ENCODE data around the gene SMOC1. TPM values are rescaled to one million over a fixed set of nuclear protein-coding genes. Genes with fewer than 3 reads are reported as not detected.

Gene SMOC1
- total and polyA plus RNA-seq, 2 of the 8 experiments (the other 6 are each of a cell fraction or from before 2014, with no cell fraction given), result 1.6 to 2.4 TPM

- Histone ChIP-seq H3K79me1 (ENCODE audit: low read depth, low read length) (no peaks in the 10 kb centered on the region), H2BK20ac (ENCODE audit: low read length) (no peak overlapping the region), H2BK15ac (ENCODE audit: low read length) (no peak overlapping the region), H3K36me3 (ENCODE audit: control insufficient read depth in 2 of 4, insufficient read depth in 4 of 4, low read length in 3 of 4) (no peaks in the 10 kb centered on the region), H3K9ac (replicated peaks in 1 of 4; ENCODE audit: extremely low read depth in 1 of 4, low read depth in 3 of 4, low read length in 3 of 4) (no peak overlapping the region), H2AK5ac (ENCODE audit: low read depth, low read length) (no peak overlapping the region), H2BK12ac (ENCODE audit: low read depth, low read length) (no peak overlapping the region), H3K4ac (replicated peaks; ENCODE audit: insufficient read length, low read depth, low read length) (no peak overlapping the region), H4K91ac (replicated peaks; ENCODE audit: insufficient read length, low read length) (no peak overlapping the region), H3K23me2 (ENCODE audit: low read depth, low read length) (no peaks in the 10 kb centered on the region), H3K27me3 (replicated peaks in 1 of 4; ENCODE audit: control insufficient read depth in 3 of 4, extremely low read depth in 1 of 4, insufficient read depth in 3 of 4, low read length in 3 of 4) (peaks cover 0 to 2% (median under 1%) of the 10 kb centered on the region in 4 experiments; a peak in 1 of 7 replicates), H3K4me2 (ENCODE audit: insufficient read depth in 1 of 2, low read depth in 2 of 2, low read length in 2 of 2) (no peak overlapping the region), H3K4me3 (ENCODE audit: extremely low read depth in 1 of 4, insufficient read depth in 2 of 4, low read depth in 3 of 4, low read length in 4 of 4) (no peak overlapping the region), H2AFZ (ENCODE audit: low read length) (no peak overlapping the region), H3K14ac (ENCODE audit: insufficient read length) (no peak overlapping the region), H3K4me1 (replicated peaks in 1 of 4; ENCODE audit: control insufficient read depth in 3 of 4, insufficient read depth in 4 of 4, low read length in 3 of 4) (no peaks in the 10 kb centered on the region; a peak in 2 of 7 replicates), H4K5ac (ENCODE audit: insufficient read length, low read depth, low read length) (no peak overlapping the region), H3K23ac (ENCODE audit: insufficient read length) (no peak overlapping the region), H2BK5ac (ENCODE audit: low read depth, low read length) (no peak overlapping the region), H3K56ac (replicated peaks; ENCODE audit: insufficient read length, low read depth, low read length) (no peak overlapping the region), H3K79me2 (ENCODE audit: control insufficient read depth in 1 of 2, insufficient read depth in 2 of 2, low read length in 2 of 2) (no peaks in the 10 kb centered on the region), H3K18ac (ENCODE audit: extremely low read depth, low read length) (no peak overlapping the region), H4K20me1 (replicated peaks in 1 of 2; ENCODE audit: control insufficient read depth in 1 of 2, insufficient read depth in 2 of 2, low read length in 2 of 2) (no peaks in the 10 kb centered on the region), H2BK120ac (replicated peaks; ENCODE audit: low read depth, low read length) (no peak overlapping the region), H3K9me3 (ENCODE audit: insufficient read depth in 2 of 2, low read depth in 1 of 2, low read length in 1 of 2) (no peaks in the 10 kb centered on the region), H3K27ac (ENCODE audit: low read depth, low read length) (no peak overlapping the region), H4K8ac (ENCODE audit: extremely low read depth, insufficient read depth, low read length) (no peak overlapping the region)
- POLR2A ChIA-PET (ENCODE audit: partially characterized antibody), result no interaction called here
- FAIRE-seq, result no peak
- no peak for DNase-seq (ENCODE audit: low read depth in 1 of 2, low spot score in 2 of 2)
- WGBS, 2 experiments (ENCODE audit: extremely low coverage in 1 of 2, insufficient coverage in 1 of 2, insufficient read length in 1 of 2, insufficient replicate concordance in 2 of 2, low coverage in 1 of 2, low lambda C conversion rate in 2 of 2, missing lambda C conversion rate in 1 of 2), result 82% methylated on average over 4 of the region's 4 CpGs; no CpG with 5 or more reads in 1 of the 2 experiments
- CTCF ChIA-PET (ENCODE audit: partially characterized antibody), result interaction anchor here (1.0 to 8.1 kb wide), 2 partner anchors 22 to 24 kb away, joined by 3 to 80 read pairs; no protein-coding TSS in a partner anchor
- TF ChIP-seq POLR2A (IDR thresholded peaks at IDR 0.05; ENCODE audit: control extremely low read depth in 1 of 2, low read depth in 2 of 2, low read length in 2 of 2) (no peak), JUND (IDR thresholded peaks at IDR 0.05; ENCODE audit: low read length) (no peak), MAFK (IDR thresholded peaks at IDR 0.05; ENCODE audit: low read depth, low read length) (no peak), CHD1 (IDR thresholded peaks at IDR 0.05; ENCODE audit: low read depth, low read length) (no peak), SIRT6 (IDR thresholded peaks at IDR 0.05; ENCODE audit: low read length) (no peak), BCL11A (IDR thresholded peaks at IDR 0.05; ENCODE audit: low read depth in 2 of 2, low read length in 2 of 2) (no peak), ZNF274 (IDR thresholded peaks at IDR 0.05; ENCODE audit: borderline replicate concordance, extremely low read depth, low read length) (no peak), BRCA1 (IDR thresholded peaks at IDR 0.05; ENCODE audit: low read depth, low read length) (no peak), SP1 (IDR thresholded peaks at IDR 0.05; ENCODE audit: low read depth, low read length) (no peak)
These were observed 170.9 kb downstream of the SMOC1 start for GRCh38 chr14:70050136-70050535.

All from H1 (cell line).